Suprapubic skin (tissue), 4 donors: ENCODE data around the gene DSCAM. TPM values are rescaled to one million over a fixed set of nuclear protein-coding genes. Genes with fewer than 3 reads are reported as not detected.

Experiments
- DNase-seq, 2 donors: peaks; one replicate each; pipeline ENCODE4 v3.0.0-alpha.2; 2019; ENCODE audit warnings: low spot score in 2 of 2
- H3K27ac ChIP-seq: fragments of 200-600 bp; sonication (generic); one replicate; pipeline ENCODE4 v1.5.1; 2019
- H3K27me3 ChIP-seq: fragments of 200-600 bp; sonication (generic); one replicate; pipeline ENCODE4 v1.5.1; 2019
- H3K36me3 ChIP-seq: fragments of 200-600 bp; sonication (generic); one replicate; pipeline ENCODE4 v1.5.1; 2019
- H3K4me1 ChIP-seq: fragments of 200-600 bp; sonication (generic); one replicate; pipeline ENCODE4 v1.5.1; 2019
- H3K4me3 ChIP-seq: fragments of 200-600 bp; sonication (generic); one replicate; pipeline ENCODE4 v1.5.1; 2019; ENCODE audit warnings: mild to moderate bottlenecking
- H3K9me3 ChIP-seq: fragments of 200-600 bp; sonication (generic); one replicate; pipeline ENCODE4 v1.5.1; 2019
- EP300 ChIP-seq: sonication (generic); formaldehyde crosslinking; IDR thresholded peaks from one replicate; pipeline ENCODE4 v1.6.1; 2017; ENCODE audit warnings: antibody characterized with exemption
- POLR2A ChIP-seq, 2 donors: fragments of 450-650 bp; IDR thresholded peaks; one replicate each; pipeline ENCODE4 v1.6.1; 2017; ENCODE audit warnings: antibody characterized with exemption in 2 of 2, mild to moderate bottlenecking in 2 of 2, moderate library complexity in 2 of 2
- POLR2AphosphoS5 ChIP-seq, 3 donors: sonication (generic); formaldehyde crosslinking; IDR thresholded peaks; one replicate each; pipeline ENCODE4 v1.6.1; 2017; ENCODE audit warnings: antibody characterized with exemption in 3 of 3
- WGBS: methylation state at CpG from one replicate; pipeline ENCODE4 v1.1.5; 2018; 5-methylcytosine and 5-hydroxymethylcytosine counted together
- total RNA-seq, 4 donors: library from RNA; depleted of rRNA; stranded (reverse); fragments of >200 nt; gene quantifications; one replicate each; pipeline ENCODE4 v1.1.0, GENCODE V29; 2016
- TF ChIP-seq, protein P1 (sequence below), 2 donors: fragments of 200-600 bp in 1 of 2; fragments of 450-650 bp in 1 of 2; sonication (generic) in 1 of 2; IDR thresholded peaks; one replicate each; pipeline ENCODE4 v1.5.1; 2016 to 2019; ENCODE audit warnings: antibody characterized with exemption in 2 of 2, mild to moderate bottlenecking in 1 of 2, moderate library complexity in 1 of 2

Gene DSCAM
- total RNA-seq, 4 donors from 2014 or later, result 0.08 TPM; not detected in 3

DNA sequence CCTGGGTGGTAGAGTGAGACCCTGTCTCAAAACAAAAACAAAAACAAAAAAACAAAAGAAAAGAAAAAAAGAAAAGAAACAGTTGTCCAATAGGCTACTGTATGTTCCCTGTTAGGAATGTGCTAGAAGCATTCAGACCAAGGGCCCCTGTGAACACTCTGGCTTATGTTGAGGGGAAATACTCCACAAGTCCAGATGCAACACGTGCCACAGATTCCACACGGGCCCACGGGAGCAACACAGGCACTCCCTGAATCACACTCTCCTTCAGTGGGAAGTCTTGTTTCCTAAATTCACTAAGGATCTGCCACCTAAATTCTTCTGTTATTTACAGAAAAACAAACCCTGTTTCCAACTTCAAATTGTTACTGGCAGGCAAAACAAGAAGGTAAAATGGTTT, 688.6 kb downstream of the DSCAM start:
- H3K27ac ChIP-seq, result no peak overlapping the region
- no peaks in the 10 kb centered on the region for H3K9me3 ChIP-seq
- no peaks in the 10 kb centered on the region for H3K36me3 ChIP-seq
- WGBS, result 38% methylated on average over 3 of the region's 3 CpGs
- H3K27me3 ChIP-seq, result no peaks in the 10 kb centered on the region
- TF ChIP-seq POLR2A (IDR thresholded peaks at IDR 0.05), result no peak
- no peak for TF ChIP-seq EP300
- TF ChIP-seq, protein P1, sequence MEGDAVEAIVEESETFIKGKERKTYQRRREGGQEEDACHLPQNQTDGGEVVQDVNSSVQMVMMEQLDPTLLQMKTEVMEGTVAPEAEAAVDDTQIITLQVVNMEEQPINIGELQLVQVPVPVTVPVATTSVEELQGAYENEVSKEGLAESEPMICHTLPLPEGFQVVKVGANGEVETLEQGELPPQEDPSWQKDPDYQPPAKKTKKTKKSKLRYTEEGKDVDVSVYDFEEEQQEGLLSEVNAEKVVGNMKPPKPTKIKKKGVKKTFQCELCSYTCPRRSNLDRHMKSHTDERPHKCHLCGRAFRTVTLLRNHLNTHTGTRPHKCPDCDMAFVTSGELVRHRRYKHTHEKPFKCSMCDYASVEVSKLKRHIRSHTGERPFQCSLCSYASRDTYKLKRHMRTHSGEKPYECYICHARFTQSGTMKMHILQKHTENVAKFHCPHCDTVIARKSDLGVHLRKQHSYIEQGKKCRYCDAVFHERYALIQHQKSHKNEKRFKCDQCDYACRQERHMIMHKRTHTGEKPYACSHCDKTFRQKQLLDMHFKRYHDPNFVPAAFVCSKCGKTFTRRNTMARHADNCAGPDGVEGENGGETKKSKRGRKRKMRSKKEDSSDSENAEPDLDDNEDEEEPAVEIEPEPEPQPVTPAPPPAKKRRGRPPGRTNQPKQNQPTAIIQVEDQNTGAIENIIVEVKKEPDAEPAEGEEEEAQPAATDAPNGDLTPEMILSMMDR (IDR thresholded peaks at IDR 0.05), result no peak
- no peak for TF ChIP-seq POLR2AphosphoS5 (IDR thresholded peaks at IDR 0.05)
- no peak for DNase-seq
- no peaks in the 10 kb centered on the region for H3K4me1 ChIP-seq
- H3K4me3 ChIP-seq, result no peak overlapping the region

DNA sequence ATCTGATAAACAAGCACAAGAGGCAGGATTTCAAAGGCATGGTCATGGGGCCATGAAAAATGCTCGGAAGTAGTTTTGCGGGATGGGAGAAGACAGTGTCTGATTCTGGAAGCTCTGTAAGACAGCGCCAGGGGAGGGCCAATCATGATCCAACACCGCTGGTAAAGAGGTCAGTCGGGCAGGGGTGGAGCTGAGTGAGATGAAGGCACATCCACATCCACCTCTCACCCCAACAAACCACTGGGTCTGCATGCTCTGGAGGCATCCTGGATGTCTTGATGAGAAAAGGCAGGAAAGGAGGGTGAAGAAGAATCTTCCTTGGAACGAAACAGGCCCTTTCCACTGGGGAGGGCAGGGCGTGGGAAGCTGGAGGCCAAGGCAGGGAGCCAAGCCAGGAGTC, 691.4 kb downstream of the DSCAM start:
- no peaks in the 10 kb centered on the region for H3K9me3 ChIP-seq
- H3K36me3 ChIP-seq, result no peaks in the 10 kb centered on the region
- WGBS, result 75% methylated on average over 7 of the region's 7 CpGs
- TF ChIP-seq POLR2AphosphoS5 (IDR thresholded peaks at IDR 0.05) (no peak), POLR2A (IDR thresholded peaks at IDR 0.05) (no peak), EP300 (no peak)
- TF ChIP-seq, protein P1 (IDR thresholded peaks at IDR 0.05), result no peak
- no peak for DNase-seq
- peaks cover 5% of the 10 kb centered on the region for H3K27me3 ChIP-seq
- no peaks in the 10 kb centered on the region for H3K4me1 ChIP-seq
- H3K27ac ChIP-seq, result no peak overlapping the region
- H3K4me3 ChIP-seq, result no peak overlapping the region

DNA sequence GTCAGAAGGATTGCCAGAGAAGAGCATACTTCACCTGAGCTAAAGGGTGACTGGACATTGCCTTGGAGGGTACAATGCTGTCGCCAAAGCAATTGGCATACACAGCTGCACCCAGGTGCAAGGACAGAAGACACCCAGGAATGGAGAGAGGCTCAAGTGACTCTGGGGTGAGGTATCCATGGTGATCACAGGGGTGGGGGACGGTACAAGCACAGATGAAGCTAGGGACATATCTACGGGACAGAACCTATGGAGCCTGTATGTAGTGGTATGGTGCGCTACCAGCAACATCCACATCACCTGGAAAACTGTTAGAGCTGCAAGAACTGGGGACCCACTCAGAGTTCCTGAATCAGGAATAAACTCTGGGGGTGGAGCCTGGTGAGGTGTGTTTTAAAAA, 693.6 kb downstream of the DSCAM start:
- no peaks in the 10 kb centered on the region for H3K36me3 ChIP-seq
- H3K4me3 ChIP-seq, result no peak overlapping the region
- WGBS, result 95% methylated on average over 4 of the region's 4 CpGs
- H3K27ac ChIP-seq, result no peak overlapping the region
- H3K27me3 ChIP-seq, result peaks cover 5% of the 10 kb centered on the region
- TF ChIP-seq, protein P1 (IDR thresholded peaks at IDR 0.05), result no peak
- TF ChIP-seq POLR2AphosphoS5 (IDR thresholded peaks at IDR 0.05) (no peak), POLR2A (IDR thresholded peaks at IDR 0.05) (no peak), EP300 (no peak)
- DNase-seq, result no peak
- H3K4me1 ChIP-seq, result no peaks in the 10 kb centered on the region
- no peaks in the 10 kb centered on the region for H3K9me3 ChIP-seq

DNA sequence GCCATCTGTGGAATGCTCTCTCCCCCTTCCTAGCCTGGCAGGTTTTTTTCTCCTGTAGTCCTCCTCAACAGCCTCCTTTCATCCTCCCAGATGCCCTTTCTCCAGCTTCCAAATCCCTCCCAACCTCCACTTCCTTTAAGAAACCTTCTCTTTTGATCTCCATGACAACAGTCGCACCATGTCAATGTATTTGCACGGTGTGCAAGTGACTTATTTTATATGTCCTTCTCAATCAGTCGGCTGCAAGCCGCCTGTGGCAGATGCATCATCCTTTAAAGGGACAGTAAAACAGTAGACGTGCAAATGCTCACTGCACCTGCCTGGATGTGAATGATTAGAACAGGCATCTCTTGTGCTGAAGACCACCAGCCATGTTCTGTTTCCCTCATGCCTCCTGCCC, 694.5 kb downstream of the DSCAM start:
- Histone ChIP-seq H3K4me1 (no peaks in the 10 kb centered on the region), H3K27ac (no peak overlapping the region), H3K36me3 (no peaks in the 10 kb centered on the region), H3K9me3 (no peaks in the 10 kb centered on the region), H3K27me3 (peaks cover 5% of the 10 kb centered on the region), H3K4me3 (no peak overlapping the region)
- WGBS, result 63% methylated on average over 5 of the region's 5 CpGs
- no peak for DNase-seq
- TF ChIP-seq EP300 (no peak), POLR2AphosphoS5 (IDR thresholded peaks at IDR 0.05) (no peak), POLR2A (IDR thresholded peaks at IDR 0.05) (no peak)
- TF ChIP-seq, protein P1 (IDR thresholded peaks at IDR 0.05), result no peak

DNA sequence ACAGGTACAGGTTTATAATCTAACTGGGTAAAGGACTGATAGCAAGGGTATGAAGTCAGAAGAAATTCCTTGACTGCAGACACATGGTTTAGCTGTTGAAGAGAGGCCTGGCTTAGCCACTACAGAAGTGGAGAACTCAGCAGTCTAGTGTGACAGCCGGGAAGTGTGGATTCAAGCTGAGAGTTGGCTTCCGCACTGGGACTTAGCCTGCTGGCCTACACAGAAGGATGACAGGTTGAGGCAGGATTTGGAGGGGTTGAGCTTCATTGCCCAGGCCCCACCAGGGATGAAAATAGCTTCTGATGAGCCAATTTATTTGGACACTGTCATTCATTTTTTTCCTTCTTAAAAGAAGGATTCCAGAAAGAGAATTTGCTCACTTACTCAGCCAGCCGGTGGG, 695.3 kb downstream of the DSCAM start:
- Histone ChIP-seq H3K9me3 (no peaks in the 10 kb centered on the region), H3K27ac (no peak overlapping the region), H3K4me3 (no peak overlapping the region), H3K4me1 (no peaks in the 10 kb centered on the region), H3K27me3 (peaks cover 5% of the 10 kb centered on the region), H3K36me3 (no peaks in the 10 kb centered on the region)
- TF ChIP-seq, protein P1 (IDR thresholded peaks at IDR 0.05), result no peak
- TF ChIP-seq POLR2A (IDR thresholded peaks at IDR 0.05), result no peak
- no peak for TF ChIP-seq EP300
- no peak for TF ChIP-seq POLR2AphosphoS5 (IDR thresholded peaks at IDR 0.05)
- WGBS, result 68% methylated on average over 3 of the region's 3 CpGs
- no peak for DNase-seq
